Neural progenitor cell (in vitro differentiated cells): Measurements from ENCODE around the gene TMEM178B. TPM values are rescaled to one million over a fixed set of nuclear protein-coding genes. Genes with fewer than 3 reads are reported as not detected.

Source experiments
- DNase-seq: peaks from one replicate; pipeline ENCODE4 v3.0.0-alpha.2; 2016; ENCODE audit warnings: low spot score
- H2AFZ ChIP-seq: fragments of 200-600 bp; sonication (generic); replicated peaks from 2 replicates; pipeline ENCODE4 v1.6.1; 2016; ENCODE audit warnings: antibody characterized with exemption
- H3F3A ChIP-seq: fragments of 200-600 bp; sonication (generic); 2 replicates; pipeline ENCODE4 v1.6.1; 2016; ENCODE audit warnings: antibody characterized with exemption, low read depth
- H3K27ac ChIP-seq: fragments of 200-600 bp; sonication (generic); 2 replicates; pipeline ENCODE4 v1.5.1; 2016; ENCODE audit warnings: mild to moderate bottlenecking
- H3K27me3 ChIP-seq: fragments of 200-600 bp; sonication (generic); 2 replicates; pipeline ENCODE4 v1.6.1; 2016; ENCODE audit warnings: mild to moderate bottlenecking, moderate library complexity
- H3K36me3 ChIP-seq: fragments of 200-600 bp; sonication (generic); 2 replicates; pipeline ENCODE4 v1.5.1; 2016
- H3K4me1 ChIP-seq: fragments of 200-600 bp; sonication (generic); 2 replicates; pipeline ENCODE4 v1.6.1; 2016; ENCODE audit warnings: mixed run types
- H3K4me2 ChIP-seq: fragments of 200-600 bp; sonication (generic); 2 replicates; pipeline ENCODE4 v1.6.1; 2016
- H3K4me3 ChIP-seq: fragments of 200-600 bp; sonication (generic); 2 replicates; pipeline ENCODE4 v1.5.1; 2016
- H3K79me2 ChIP-seq: fragments of 200-600 bp; sonication (generic); 2 replicates; pipeline ENCODE4 v1.6.1; 2016; ENCODE audit warnings: low read depth
- H3K9ac ChIP-seq: fragments of 200-600 bp; sonication (generic); 2 replicates; pipeline ENCODE4 v1.6.1; 2016
- H3K9me3 ChIP-seq: fragments of 200-600 bp; sonication (generic); 2 replicates; pipeline ENCODE4 v1.5.1; 2016; ENCODE audit warnings: low read depth
- H4K20me1 ChIP-seq: fragments of 200-600 bp; sonication (generic); 2 replicates; pipeline ENCODE4 v1.6.1; 2016; ENCODE audit warnings: low read depth
- H3K27ac Mint-ChIP-seq: 3 replicates; pipeline ENCODE4 v1.8.0; 2021; ENCODE audit warnings: mixed read lengths
- H3K27me3 Mint-ChIP-seq: 2 replicates; pipeline ENCODE4 v1.8.0; 2022; ENCODE audit warnings: low read depth, mild to moderate bottlenecking, inconsistent platforms, moderate library complexity, mixed read lengths; ENCODE audit not compliant: insufficient read depth
- H3K36me3 Mint-ChIP-seq: 3 replicates; pipeline ENCODE4 v1.8.0; 2021; ENCODE audit warnings: mixed read lengths
- H3K4me1 Mint-ChIP-seq: 3 replicates; pipeline ENCODE4 v1.8.0; 2021; ENCODE audit warnings: mixed read lengths
- H3K4me3 Mint-ChIP-seq: 3 replicates; pipeline ENCODE4 v1.8.0; 2021; ENCODE audit warnings: mild to moderate bottlenecking, moderate library complexity, mixed read lengths
- H3K9me3 Mint-ChIP-seq: 3 replicates; pipeline ENCODE4 v1.8.0; 2020; ENCODE audit warnings: mixed read lengths
- CTCF ChIP-seq: fragments of 200-600 bp; sonication (generic); IDR thresholded peaks from 2 replicates; pipeline ENCODE4 v1.5.1; 2017; ENCODE audit warnings: antibody characterized with exemption, mild to moderate bottlenecking
- EZH2 ChIP-seq: fragments of 200-600 bp; sonication (generic); IDR thresholded peaks from 2 replicates; pipeline ENCODE4 v1.6.1; 2017; ENCODE audit warnings: antibody characterized with exemption, mild to moderate bottlenecking, moderate library complexity
- EZH2phosphoT487 ChIP-seq: fragments of 200-600 bp; sonication (generic); IDR thresholded peaks from 2 replicates; pipeline ENCODE4 v1.6.1; 2017; ENCODE audit warnings: antibody characterized with exemption
- total RNA-seq: library from RNA; depleted of rRNA; stranded (reverse); fragments of >200 nt; gene quantifications from 2 replicates; pipeline ENCODE4 v1.2.3, GENCODE V29; 2015; ENCODE audit warnings: low replicate concordance

TMEM178B gene
- total RNA-seq, 1 donor from 2014 or later = 2.9 TPM

GRCh38 chr7:141235656-141236055, 161.8 kb downstream of the TMEM178B start:
- H3K9ac ChIP-seq = no peak overlapping the region
- no peak overlapping the region for H3K4me2 ChIP-seq
- peaks cover 4% of the 10 kb centered on the region for H3K4me1 ChIP-seq
- no peaks in the 10 kb centered on the region for H3K9me3 ChIP-seq
- TF ChIP-seq EZH2 (no peak), CTCF (no peak), EZH2phosphoT487 (no peak)
- H2AFZ ChIP-seq = no peak overlapping the region
- H3K79me2 ChIP-seq = no peaks in the 10 kb centered on the region
- no peaks in the 10 kb centered on the region for H3F3A ChIP-seq
- no peaks in the 10 kb centered on the region for H3K36me3 ChIP-seq
- no peaks in the 10 kb centered on the region for H3K27me3 Mint-ChIP-seq
- H4K20me1 ChIP-seq = no peaks in the 10 kb centered on the region
- H3K27ac ChIP-seq = no peak overlapping the region
- DNase-seq = no peak
- H3K36me3 Mint-ChIP-seq = no peaks in the 10 kb centered on the region
- H3K9me3 Mint-ChIP-seq = no peaks in the 10 kb centered on the region
- no peaks in the 10 kb centered on the region for H3K27me3 ChIP-seq
- H3K4me3 Mint-ChIP-seq = no peak overlapping the region
- H3K4me3 ChIP-seq = no peak overlapping the region
- peak overlapping the region; percentile 54 for H3K27ac Mint-ChIP-seq
- H3K4me1 Mint-ChIP-seq = peaks cover 2% of the 10 kb centered on the region

- Histone ChIP-seq H3K79me2 (no peaks in the 10 kb centered on the region), H3K4me1 (peaks cover 14% of the 10 kb centered on the region), H3K9me3 (no peaks in the 10 kb centered on the region), H3K27me3 (no peaks in the 10 kb centered on the region), H2AFZ (no peak overlapping the region), H3K9ac (no peak overlapping the region), H3K36me3 (no peaks in the 10 kb centered on the region), H3K4me3 (no peak overlapping the region), H3F3A (peaks cover 8% of the 10 kb centered on the region), H4K20me1 (no peaks in the 10 kb centered on the region), H3K4me2 (no peak overlapping the region), H3K27ac (no peak overlapping the region)
- Mint-ChIP-seq H3K27me3 (no peaks in the 10 kb centered on the region), H3K36me3 (no peaks in the 10 kb centered on the region), H3K27ac (no peak overlapping the region), H3K4me3 (no peak overlapping the region), H3K4me1 (peaks cover 7% of the 10 kb centered on the region), H3K9me3 (no peaks in the 10 kb centered on the region)
- DNase-seq = no peak
- no peak for TF ChIP-seq EZH2phosphoT487
- TF ChIP-seq EZH2 = no peak
- TF ChIP-seq CTCF = no peak
Observed at GRCh38 chr7:141238596-141239243, 164.9 kb downstream of the TMEM178B start.

DNA sequence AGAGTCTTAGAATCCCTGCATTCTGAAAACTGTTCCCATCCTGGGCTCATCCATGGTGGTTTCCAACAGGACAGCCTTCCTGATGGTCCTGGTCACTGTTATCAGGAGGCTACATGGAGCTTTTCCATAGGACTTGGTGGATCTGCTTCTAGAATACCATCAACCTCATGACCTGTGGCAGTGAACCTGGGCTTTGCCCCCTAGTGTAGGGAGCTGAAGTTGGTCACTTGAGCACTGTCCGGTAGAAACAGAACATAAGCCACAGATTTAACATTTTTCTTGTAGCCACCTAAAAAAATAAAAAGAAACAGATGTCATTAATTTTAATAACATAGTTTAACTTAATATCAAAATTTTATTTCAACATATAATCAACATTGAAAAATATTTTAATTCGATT, 165.8 kb downstream of the TMEM178B start:
- TF ChIP-seq CTCF (no peak), EZH2phosphoT487 (no peak), EZH2 (no peak)
- Mint-ChIP-seq H3K27ac (no peak overlapping the region), H3K36me3 (no peaks in the 10 kb centered on the region), H3K27me3 (no peaks in the 10 kb centered on the region), H3K9me3 (no peaks in the 10 kb centered on the region), H3K4me3 (no peak overlapping the region), H3K4me1 (peaks cover 7% of the 10 kb centered on the region)
- no peak for DNase-seq
- no peaks in the 10 kb centered on the region for H4K20me1 ChIP-seq
- no peak overlapping the region for H3K9ac ChIP-seq
- peaks cover 14% of the 10 kb centered on the region for H3K4me1 ChIP-seq
- no peaks in the 10 kb centered on the region for H3K79me2 ChIP-seq
- no peaks in the 10 kb centered on the region for H3K9me3 ChIP-seq
- H2AFZ ChIP-seq = no peak overlapping the region
- no peaks in the 10 kb centered on the region for H3K27me3 ChIP-seq
- peaks cover 8% of the 10 kb centered on the region for H3F3A ChIP-seq
- H3K27ac ChIP-seq = no peak overlapping the region
- H3K36me3 ChIP-seq = no peaks in the 10 kb centered on the region
- H3K4me2 ChIP-seq = no peak overlapping the region
- no peak overlapping the region for H3K4me3 ChIP-seq
